ENCODE measurements around the gene UNC5A.

The UNC5A gene

GRCh38 chr5:176802116-176802784, 8.1 kb upstream of the UNC5A start:
- no peak for DNase-seq

- DNase-seq, result no peak
These were observed 7.1 kb upstream of the UNC5A start for GRCh38 chr5:176803068-176803942.

GRCh38 chr5:176803943-176804498, 6.3 kb upstream of the UNC5A start:
- DNase-seq, result no peak

GRCh38 chr5:176806137-176806536, 4.2 kb upstream of the UNC5A start:
- no peak for DNase-seq

GRCh38 chr5:176809544-176810080, 747 bp upstream of the UNC5A start:
- DNase-seq, result no peak

GRCh38 chr5:176810687-176811501, 535 bp downstream of the UNC5A start:
- no peak for DNase-seq

- DNase-seq, result no peak
These were observed 2.2 kb downstream of the UNC5A start for GRCh38 chr5:176812269-176813259.

GRCh38 chr5:176813587-176814312, 3.4 kb downstream of the UNC5A start:
- DNase-seq, result no peak

GRCh38 chr5:176814313-176814685, 3.9 kb downstream of the UNC5A start:
- DNase-seq, result no peak

- DNase-seq, result no peak
These were observed 4.6 kb downstream of the UNC5A start for GRCh38 chr5:176814836-176815438.

- no peak for DNase-seq
These were observed 5.8 kb downstream of the UNC5A start for GRCh38 chr5:176816043-176816745.

GRCh38 chr5:176816791-176817347, 6.5 kb downstream of the UNC5A start:
- DNase-seq, result no peak

- no peak for DNase-seq
These were observed 7.0 kb downstream of the UNC5A start for GRCh38 chr5:176817369-176817840.

GRCh38 chr5:176817841-176818377, 7.5 kb downstream of the UNC5A start:
- peak; percentile 5 to 15 for DNase-seq

GRCh38 chr5:176818391-176819098, 8.2 kb downstream of the UNC5A start:
- DNase-seq, result peak; percentile 9 to 16

GRCh38 chr5:176819476-176819875, 9.1 kb downstream of the UNC5A start:
- DNase-seq, result no peak

- DNase-seq, result no peak
These were observed 10.6 kb downstream of the UNC5A start for GRCh38 chr5:176820937-176821336.

GRCh38 chr5:176821441-176821840, 11.1 kb downstream of the UNC5A start:
- DNase-seq, result no peak

Data from CD4-positive, alpha-beta T cell treated with Interleukin-1 beta for 1 hour (primary cell).